SK-N-SH (cell line): ENCODE data around the gene PPP1R2C.

Source experiments
- EP300 ChIP-seq, 2 experiments: IDR thresholded peaks; 2 replicates each; pipeline versions ENCODE4 v1.4.0 to v1.6.1; 2012; ENCODE audit warnings: borderline replicate concordance in 1 of 2, low read depth in 1 of 2, low read length in 1 of 2
- EZH2phosphoT487 ChIP-seq: fragments of 200-600 bp; sonication (generic); IDR thresholded peaks from 2 replicates; pipeline ENCODE4 v1.6.1; 2017; ENCODE audit warnings: low read depth, mixed run types, mild to moderate bottlenecking, antibody characterized with exemption, moderate library complexity, borderline replicate concordance
- TAF1 ChIP-seq: IDR thresholded peaks from 2 replicates; pipeline ENCODE4 v1.6.1; 2012; ENCODE audit warnings: low read depth, mild to moderate bottlenecking, low read length, moderate library complexity, borderline replicate concordance
- USF1 ChIP-seq: IDR thresholded peaks from 2 replicates; pipeline ENCODE4 v1.4.0; 2012; ENCODE audit warnings: low read depth, borderline replicate concordance
- TF ChIP-seq, protein P1 (sequence below): fragments of 200-600 bp; sonication (generic); IDR thresholded peaks from 2 replicates; pipeline ENCODE4 v1.6.1; 2017; ENCODE audit warnings: antibody characterized with exemption, mild to moderate bottlenecking, moderate library complexity
- TF ChIP-seq, protein P2 (sequence below): IDR thresholded peaks from 2 replicates; pipeline ENCODE4 v1.4.0; 2012; ENCODE audit warnings: low read depth, borderline replicate concordance

DNA sequence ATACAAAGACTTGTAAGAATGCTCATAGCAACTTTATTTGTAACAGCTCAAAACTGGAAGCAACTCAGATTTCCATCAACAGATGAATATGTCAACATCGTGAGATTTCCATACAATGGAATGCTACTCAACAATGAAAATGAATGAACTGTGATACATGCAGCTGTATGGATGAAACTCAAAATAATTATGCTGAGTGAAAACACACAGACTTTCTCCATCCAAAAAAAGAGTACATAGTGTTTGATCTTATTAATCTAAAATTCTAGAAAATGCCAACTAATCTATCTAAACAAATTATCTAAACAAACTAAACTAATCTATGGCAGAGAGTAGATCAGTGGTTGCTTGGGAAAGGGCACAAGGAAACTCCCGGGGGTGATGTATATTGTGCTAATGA lies 42.7 kb downstream of the PPP1R2C start:
- TF ChIP-seq, protein P1, sequence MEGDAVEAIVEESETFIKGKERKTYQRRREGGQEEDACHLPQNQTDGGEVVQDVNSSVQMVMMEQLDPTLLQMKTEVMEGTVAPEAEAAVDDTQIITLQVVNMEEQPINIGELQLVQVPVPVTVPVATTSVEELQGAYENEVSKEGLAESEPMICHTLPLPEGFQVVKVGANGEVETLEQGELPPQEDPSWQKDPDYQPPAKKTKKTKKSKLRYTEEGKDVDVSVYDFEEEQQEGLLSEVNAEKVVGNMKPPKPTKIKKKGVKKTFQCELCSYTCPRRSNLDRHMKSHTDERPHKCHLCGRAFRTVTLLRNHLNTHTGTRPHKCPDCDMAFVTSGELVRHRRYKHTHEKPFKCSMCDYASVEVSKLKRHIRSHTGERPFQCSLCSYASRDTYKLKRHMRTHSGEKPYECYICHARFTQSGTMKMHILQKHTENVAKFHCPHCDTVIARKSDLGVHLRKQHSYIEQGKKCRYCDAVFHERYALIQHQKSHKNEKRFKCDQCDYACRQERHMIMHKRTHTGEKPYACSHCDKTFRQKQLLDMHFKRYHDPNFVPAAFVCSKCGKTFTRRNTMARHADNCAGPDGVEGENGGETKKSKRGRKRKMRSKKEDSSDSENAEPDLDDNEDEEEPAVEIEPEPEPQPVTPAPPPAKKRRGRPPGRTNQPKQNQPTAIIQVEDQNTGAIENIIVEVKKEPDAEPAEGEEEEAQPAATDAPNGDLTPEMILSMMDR: no peak
- TF ChIP-seq EZH2phosphoT487 (no peak), EP300 (IDR thresholded peaks at IDR 0.05; ENCODE audit: borderline replicate concordance in 1 of 2, low read depth in 1 of 2, low read length in 1 of 2) (no peak), TAF1 (no peak), USF1 (no peak)
- TF ChIP-seq, protein P2, sequence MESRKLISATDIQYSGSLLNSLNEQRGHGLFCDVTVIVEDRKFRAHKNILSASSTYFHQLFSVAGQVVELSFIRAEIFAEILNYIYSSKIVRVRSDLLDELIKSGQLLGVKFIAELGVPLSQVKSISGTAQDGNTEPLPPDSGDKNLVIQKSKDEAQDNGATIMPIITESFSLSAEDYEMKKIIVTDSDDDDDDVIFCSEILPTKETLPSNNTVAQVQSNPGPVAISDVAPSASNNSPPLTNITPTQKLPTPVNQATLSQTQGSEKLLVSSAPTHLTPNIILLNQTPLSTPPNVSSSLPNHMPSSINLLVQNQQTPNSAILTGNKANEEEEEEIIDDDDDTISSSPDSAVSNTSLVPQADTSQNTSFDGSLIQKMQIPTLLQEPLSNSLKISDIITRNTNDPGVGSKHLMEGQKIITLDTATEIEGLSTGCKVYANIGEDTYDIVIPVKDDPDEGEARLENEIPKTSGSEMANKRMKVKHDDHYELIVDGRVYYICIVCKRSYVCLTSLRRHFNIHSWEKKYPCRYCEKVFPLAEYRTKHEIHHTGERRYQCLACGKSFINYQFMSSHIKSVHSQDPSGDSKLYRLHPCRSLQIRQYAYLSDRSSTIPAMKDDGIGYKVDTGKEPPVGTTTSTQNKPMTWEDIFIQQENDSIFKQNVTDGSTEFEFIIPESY: no peak
